Mesodermal cell (in vitro differentiated cells): ENCODE results near the gene POLN.

Source experiments
- H3K27ac ChIP-seq: 2 replicates; pipeline ENCODE4 v1.7.0; 2013; ENCODE audit warnings: mild to moderate bottlenecking, low read depth, low read length, moderate library complexity; ENCODE audit not compliant: severe bottlenecking
- H3K36me3 ChIP-seq: 2 replicates; pipeline ENCODE4 v1.7.1; 2013; ENCODE audit warnings: mild to moderate bottlenecking, low read length, moderate library complexity; ENCODE audit not compliant: control insufficient read depth, insufficient read depth
- H3K4me1 ChIP-seq: one replicate; pipeline ENCODE4 v1.7.1; 2013; ENCODE audit warnings: mild to moderate bottlenecking, low read length; ENCODE audit not compliant: insufficient read depth, control insufficient read depth, poor library complexity, severe bottlenecking
- H3K4me3 ChIP-seq: 2 replicates; pipeline ENCODE4 v1.7.0; 2013; ENCODE audit warnings: low read length, control low read depth, mild to moderate bottlenecking; ENCODE audit not compliant: insufficient read depth, poor library complexity, severe bottlenecking; ENCODE audit errors: extremely low read depth
- H3K9me3 ChIP-seq: 2 replicates; pipeline ENCODE4 v1.7.1; 2013; ENCODE audit warnings: mild to moderate bottlenecking, low read length, moderate library complexity; ENCODE audit not compliant: control insufficient read depth
- WGBS, 2 experiments: methylation state at CpG; one replicate each; pipeline ENCODE4 v1.1.5; 2013; ENCODE audit warnings: missing lambda C conversion rate in 2 of 2; ENCODE audit not compliant: insufficient coverage in 2 of 2; 5-methylcytosine and 5-hydroxymethylcytosine counted together

The POLN gene

DNA sequence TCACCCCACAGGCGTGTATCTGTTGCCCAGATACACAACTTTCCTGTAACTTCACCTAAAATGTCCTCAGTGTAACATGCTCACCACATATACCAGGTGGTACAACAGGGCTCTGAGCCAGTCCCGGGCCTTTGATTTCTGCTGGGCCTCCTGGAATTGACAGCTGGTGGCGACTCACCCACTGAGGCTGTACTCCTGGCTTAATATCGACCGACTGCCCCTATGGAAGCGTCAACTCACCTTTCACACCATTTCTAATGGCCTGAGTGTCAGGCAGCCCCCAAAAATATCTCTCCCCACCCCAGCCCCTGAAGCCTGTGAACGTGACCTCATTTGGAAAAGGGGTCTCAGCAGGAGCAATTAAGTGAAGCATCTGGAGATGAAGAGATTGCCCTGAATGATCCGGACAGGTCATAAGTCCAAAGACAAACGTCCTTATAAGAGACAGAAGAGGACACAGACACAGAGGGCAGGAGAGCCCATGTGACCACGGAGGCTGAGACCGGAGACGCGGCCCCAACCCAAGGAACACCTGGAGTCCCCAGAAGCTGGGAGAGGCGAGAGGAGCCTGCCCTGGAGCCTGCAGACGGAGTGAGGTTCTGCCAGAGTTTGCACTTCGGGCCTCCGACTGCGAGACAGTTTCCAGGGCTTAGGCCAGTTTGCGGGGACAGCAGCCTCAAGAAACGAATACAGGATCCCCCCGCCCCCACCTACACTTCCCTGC is 32.6 kb upstream of the POLN start:
- Histone ChIP-seq H3K36me3 (no peaks in the 10 kb centered on the region), H3K9me3 (no peaks in the 10 kb centered on the region), H3K4me3 (no peak overlapping the region), H3K4me1 (no peaks in the 10 kb centered on the region), H3K27ac (no peak overlapping the region)
- 88 to 90% methylated on average over 16 to 18 of the region's 21 CpGs for WGBS, 2 experiments

DNA sequence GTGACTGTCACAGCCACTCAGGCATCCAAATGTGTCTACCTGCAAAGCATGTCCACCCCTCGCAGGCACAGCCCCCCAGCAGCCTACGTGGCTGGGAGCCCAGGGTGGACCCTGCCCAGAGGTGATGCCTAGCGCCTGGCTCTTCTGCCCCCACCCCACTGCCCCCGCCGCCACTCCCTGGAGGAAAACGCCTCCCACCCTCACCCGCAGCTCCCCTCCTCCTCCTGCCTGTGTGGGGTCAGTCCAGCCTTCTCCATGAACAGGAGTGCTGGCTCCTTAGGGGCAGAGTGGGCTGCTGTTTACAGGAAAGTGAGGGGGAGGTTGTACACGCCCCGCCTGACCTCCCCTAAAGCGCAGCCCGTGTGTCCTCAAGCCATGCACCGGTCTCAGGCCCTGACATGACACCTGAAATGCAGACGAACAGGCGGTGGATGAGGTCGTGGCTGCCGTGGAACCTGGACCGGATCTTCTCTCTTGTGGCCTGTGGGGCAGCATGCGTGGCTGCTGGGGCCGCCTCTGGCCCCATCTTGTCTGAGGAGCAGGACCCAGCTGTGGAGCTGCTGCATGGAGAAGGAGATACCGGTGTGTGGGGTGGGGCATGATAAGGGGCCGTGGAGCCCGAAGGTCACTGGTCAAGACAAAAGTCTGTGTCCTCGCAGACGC is 31.9 kb upstream of the POLN start:
- no peak overlapping the region for H3K4me3 ChIP-seq
- H3K27ac ChIP-seq, result no peak overlapping the region
- peaks cover 3% of the 10 kb centered on the region for H3K4me1 ChIP-seq
- no peaks in the 10 kb centered on the region for H3K9me3 ChIP-seq
- H3K36me3 ChIP-seq, result no peaks in the 10 kb centered on the region
- WGBS, 2 experiments, result 83 to 91% methylated on average over 17 to 21 of the region's 24 CpGs

DNA sequence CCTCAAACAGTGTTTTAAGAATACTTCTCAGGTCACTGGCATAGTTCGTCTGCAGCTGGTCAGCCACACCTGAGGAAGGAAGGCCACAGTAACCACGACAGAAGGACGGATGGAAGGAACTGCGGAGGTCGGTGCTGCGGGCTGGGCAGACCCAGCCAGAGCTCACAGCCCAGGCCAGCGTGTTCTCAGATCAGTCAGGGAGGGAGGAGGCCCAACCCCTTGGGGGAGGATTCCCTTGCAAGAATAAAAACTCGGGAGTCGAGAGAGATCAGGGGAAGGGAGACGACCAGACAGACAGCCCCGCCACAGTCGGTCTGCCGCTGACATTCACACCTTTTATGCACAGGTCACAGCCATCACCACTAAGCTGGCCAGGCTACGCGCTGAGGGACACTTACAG is 31.3 kb upstream of the POLN start:
- Histone ChIP-seq H3K4me3 (no peak overlapping the region), H3K27ac (no peak overlapping the region), H3K36me3 (no peaks in the 10 kb centered on the region), H3K9me3 (no peaks in the 10 kb centered on the region), H3K4me1 (peaks cover 6% of the 10 kb centered on the region)
- 89 to 91% methylated on average over 13 to 15 of the region's 15 CpGs for WGBS, 2 experiments

DNA sequence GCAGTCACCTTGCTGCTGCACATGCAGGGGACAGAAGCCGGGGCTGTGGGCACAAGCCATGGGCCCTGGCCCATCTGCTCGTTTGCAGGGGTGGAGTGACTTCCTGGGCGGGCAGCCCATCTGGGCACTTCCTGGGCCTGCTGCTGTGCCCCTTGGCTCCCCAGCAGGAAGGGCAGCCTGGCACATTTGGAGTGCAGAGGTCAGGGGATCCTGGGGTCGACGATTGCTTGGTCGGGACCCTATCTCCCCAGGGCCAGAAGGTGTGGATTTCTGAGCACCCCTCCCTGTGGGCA is 30.9 kb upstream of the POLN start:
- Histone ChIP-seq H3K36me3 (no peaks in the 10 kb centered on the region), H3K4me3 (no peak overlapping the region), H3K27ac (no peak overlapping the region), H3K4me1 (peaks cover 6% of the 10 kb centered on the region), H3K9me3 (no peaks in the 10 kb centered on the region)
- 93 to 94% methylated on average over 6 of the region's 6 CpGs for whole genome bisulfite sequencing, 2 experiments

DNA sequence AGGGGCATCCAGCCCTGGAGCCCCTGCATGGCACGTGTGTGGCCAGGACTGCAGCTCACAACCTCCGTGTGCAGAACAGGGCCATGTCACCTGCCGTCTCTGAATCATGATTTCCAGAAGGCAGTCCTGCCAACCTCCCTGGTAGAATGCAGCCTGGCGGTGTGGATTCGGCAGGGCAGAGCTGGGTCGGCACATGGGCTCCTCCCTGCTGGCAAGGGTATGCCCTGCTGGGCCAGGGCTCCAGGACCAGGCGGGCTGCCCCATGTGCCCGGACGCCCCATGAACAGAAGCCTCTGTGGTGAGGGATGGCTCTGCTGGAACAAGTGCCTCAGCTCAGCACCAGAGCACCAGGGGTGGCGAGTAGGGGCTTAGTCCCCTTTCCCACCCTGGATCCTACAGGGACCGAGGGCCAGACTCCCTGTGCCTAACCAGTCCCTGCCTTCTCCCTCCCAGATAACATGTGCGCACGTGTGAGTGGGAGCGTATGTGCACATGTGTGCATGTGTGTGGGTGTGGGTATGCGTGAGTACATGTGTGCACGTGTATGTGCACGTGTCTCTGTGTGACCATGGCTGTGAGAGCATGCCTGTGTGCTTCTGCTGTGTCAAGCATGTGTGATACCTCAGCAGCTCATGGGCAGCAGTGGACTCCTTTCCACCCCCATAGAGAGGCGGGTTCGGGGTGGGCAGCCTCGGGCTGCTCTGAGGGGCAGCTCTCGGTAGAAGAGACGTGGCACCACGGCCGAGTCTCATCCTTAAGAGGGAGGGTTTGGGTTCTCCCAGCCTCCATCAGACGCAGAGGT is 30.3 kb upstream of the POLN start:
- Histone ChIP-seq H3K4me1 (peaks cover 6% of the 10 kb centered on the region), H3K9me3 (no peaks in the 10 kb centered on the region), H3K4me3 (no peak overlapping the region), H3K27ac (no peak overlapping the region), H3K36me3 (no peaks in the 10 kb centered on the region)
- 90 to 94% methylated on average over 17 of the region's 25 CpGs for WGBS, 2 experiments

DNA sequence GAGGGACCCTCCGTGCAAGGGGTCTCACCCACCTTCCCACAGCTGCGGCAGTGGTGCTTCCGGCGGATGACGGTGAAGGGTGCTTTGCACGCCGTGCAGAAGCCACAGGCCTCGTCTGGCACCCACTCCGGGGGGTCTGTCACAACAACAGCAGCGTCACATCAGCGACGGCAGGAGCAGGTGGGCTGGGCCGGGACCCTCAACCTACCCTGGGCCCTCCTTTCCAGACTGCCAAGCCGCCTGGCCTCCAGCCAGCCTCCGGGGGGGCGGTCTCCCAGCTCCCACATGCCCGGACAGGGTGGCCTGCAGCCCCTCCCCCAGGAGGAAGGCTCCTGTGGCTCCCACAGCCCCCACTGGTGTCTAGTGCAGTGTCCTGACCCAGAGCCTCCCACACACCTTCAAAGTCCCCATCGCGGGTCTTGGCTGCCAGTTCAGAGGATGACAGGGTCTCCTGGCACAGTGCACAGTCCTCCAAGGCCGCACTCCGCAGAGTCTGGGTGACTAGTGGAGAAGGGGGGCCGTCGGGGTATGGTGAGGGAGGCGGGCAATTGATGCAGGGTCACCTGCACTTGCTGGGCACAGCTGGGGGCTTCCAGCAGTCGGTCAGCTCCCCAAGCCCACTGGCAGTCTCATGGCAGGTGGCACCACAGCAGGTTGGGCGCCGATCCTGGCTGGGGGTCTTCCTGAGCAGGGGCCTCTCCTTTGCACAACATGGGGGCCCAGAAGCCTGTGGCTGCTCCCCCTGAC is 29.5 kb upstream of the POLN start:
- Histone ChIP-seq H3K4me1 (peaks cover 6% of the 10 kb centered on the region), H3K27ac (no peak overlapping the region), H3K9me3 (no peaks in the 10 kb centered on the region), H3K36me3 (no peaks in the 10 kb centered on the region), H3K4me3 (no peak overlapping the region)
- WGBS, 2 experiments, result 88 to 89% methylated on average over 22 to 25 of the region's 27 CpGs

DNA sequence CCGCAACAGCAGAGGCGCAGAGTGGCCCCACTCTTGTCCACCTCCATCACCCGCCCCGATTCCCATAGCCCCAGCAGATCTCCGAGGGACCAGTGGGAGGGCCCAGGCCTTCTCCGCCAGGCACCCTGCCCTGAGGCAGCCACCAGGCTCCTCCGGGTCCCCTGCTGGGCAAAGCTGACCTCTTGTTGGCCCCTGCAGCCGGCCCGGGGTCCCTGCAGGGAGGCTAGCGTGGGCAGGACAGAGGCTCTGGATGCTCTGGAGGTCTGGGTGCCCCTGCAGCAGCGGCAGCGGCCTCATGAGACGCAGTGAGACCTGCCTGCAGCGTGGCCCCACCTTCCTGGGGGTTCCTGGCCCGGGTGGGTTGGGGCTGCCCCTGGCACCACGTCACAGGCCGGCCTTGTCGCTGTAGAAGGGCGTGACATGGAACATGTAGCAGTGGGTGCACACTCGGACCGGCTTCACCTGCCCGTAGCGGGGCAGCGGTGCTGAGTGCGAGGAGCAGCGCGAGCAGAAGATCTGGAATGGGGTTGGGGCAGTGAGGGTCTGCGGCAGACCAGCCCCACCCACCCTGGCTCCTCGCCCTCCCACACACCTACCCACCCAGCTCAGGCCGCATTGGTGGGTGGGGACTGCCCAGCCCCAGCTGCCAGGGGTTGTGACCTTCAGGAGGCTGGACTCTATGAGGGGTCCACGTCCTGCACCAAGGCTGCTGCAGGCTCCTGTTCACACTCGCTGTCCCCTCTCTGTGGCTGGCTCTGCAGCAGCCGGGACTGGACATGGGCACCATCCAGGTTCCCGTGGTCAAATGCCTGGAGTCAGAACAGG is 28.6 kb upstream of the POLN start:
- no peaks in the 10 kb centered on the region for H3K36me3 ChIP-seq
- WGBS, 2 experiments, result 91 to 93% methylated on average over 29 to 31 of the region's 34 CpGs
- H3K27ac ChIP-seq, result no peak overlapping the region
- H3K9me3 ChIP-seq, result no peaks in the 10 kb centered on the region
- H3K4me1 ChIP-seq, result peaks cover 6% of the 10 kb centered on the region
- H3K4me3 ChIP-seq, result no peak overlapping the region

DNA sequence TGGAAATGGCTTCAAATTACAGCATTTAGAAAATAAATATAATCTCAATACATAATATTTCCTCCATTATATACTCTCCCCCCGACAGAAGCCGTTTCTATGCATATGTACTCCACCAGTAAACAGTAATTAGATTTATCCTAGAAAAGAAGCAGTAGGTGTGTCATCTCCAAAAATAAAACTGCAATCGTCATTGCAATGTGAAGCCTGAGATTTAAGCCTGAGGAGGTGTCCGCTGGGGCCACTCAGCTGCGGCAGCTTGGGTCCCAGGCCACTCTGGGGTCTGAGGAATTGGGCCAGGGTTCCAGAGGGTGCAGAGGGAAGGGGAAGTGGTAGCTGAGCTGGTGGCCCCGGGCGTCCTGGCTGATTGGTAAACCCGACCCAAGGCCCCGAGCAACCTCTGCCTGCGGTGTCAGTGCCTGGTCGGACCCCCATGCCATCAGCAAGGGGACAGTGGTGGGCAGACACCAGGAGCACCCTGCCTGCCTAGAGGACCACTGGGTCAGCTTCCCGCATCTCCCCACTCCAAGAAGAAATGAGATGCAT is 27.8 kb upstream of the POLN start:
- WGBS, 2 experiments, result 87 to 92% methylated on average over 6 to 9 of the region's 12 CpGs
- Histone ChIP-seq H3K36me3 (no peaks in the 10 kb centered on the region), H3K4me1 (peaks cover 6% of the 10 kb centered on the region), H3K4me3 (no peak overlapping the region), H3K27ac (no peak overlapping the region), H3K9me3 (no peaks in the 10 kb centered on the region)

DNA sequence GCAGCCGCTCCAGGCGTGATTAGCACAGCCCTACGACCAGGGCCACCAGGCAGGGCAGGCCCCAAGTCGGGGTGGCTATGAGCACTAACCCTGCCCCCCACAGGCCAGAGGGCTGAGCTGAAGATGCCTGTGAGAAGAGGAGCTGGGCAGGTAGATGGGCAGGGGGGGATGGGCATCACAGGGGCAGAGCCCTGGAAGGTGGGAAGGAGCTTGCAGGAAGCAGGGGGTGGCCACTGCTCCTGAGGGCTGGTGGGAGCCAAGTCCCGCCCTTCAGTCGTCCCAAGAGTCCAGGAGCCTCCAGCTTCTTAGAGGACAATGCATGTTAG is 27.2 kb upstream of the POLN start:
- Histone ChIP-seq H3K27ac (no peak overlapping the region), H3K9me3 (no peaks in the 10 kb centered on the region), H3K4me3 (no peak overlapping the region), H3K36me3 (no peaks in the 10 kb centered on the region), H3K4me1 (peaks cover 6% of the 10 kb centered on the region)
- WGBS, 2 experiments, result 65 to 72% methylated on average over 6 of the region's 6 CpGs
